Glutamatergic neuron (in vitro differentiated cells): ENCODE results near the gene NAA30. TPM values are rescaled to one million over a fixed set of nuclear protein-coding genes. Genes with fewer than 3 reads are reported as not detected.

Source experiments
- DNase-seq: peaks from one replicate; pipeline ENCODE4 v3.0.0; 2022
- H3K27ac Mint-ChIP-seq: one replicate; pipeline ENCODE4 v1.8.0; 2020; ENCODE audit warnings: mild to moderate bottlenecking, mixed read lengths, inconsistent platforms; ENCODE audit not compliant: unreplicated experiment
- H3K27me3 Mint-ChIP-seq: one replicate; pipeline ENCODE4 v1.8.0; 2020; ENCODE audit warnings: mild to moderate bottlenecking, moderate library complexity, mixed read lengths, inconsistent platforms; ENCODE audit not compliant: unreplicated experiment
- H3K36me3 Mint-ChIP-seq: one replicate; pipeline ENCODE4 v1.8.0; 2020; ENCODE audit warnings: mild to moderate bottlenecking, mixed read lengths, inconsistent platforms; ENCODE audit not compliant: unreplicated experiment
- H3K4me1 Mint-ChIP-seq: one replicate; pipeline ENCODE4 v1.8.0; 2020; ENCODE audit warnings: mild to moderate bottlenecking, low read depth, mixed read lengths, inconsistent platforms; ENCODE audit not compliant: unreplicated experiment
- H3K4me3 Mint-ChIP-seq: one replicate; pipeline ENCODE4 v1.8.0; 2020; ENCODE audit warnings: mild to moderate bottlenecking, mixed read lengths, inconsistent platforms; ENCODE audit not compliant: unreplicated experiment
- H3K9me3 Mint-ChIP-seq: one replicate; pipeline ENCODE4 v1.8.0; 2020; ENCODE audit warnings: mild to moderate bottlenecking, moderate library complexity, mixed read lengths, inconsistent platforms; ENCODE audit not compliant: unreplicated experiment
- total RNA-seq: library from RNA; stranded (reverse); fragmentation: NEBNext Ultra II Directional; extraction: Animal tissue kit (Norgen Biotek cat#: 25700); gene quantifications from one replicate; pipeline ENCODE4 v1.2.1, GENCODE V29; 2021; ENCODE audit not compliant: unreplicated experiment
- TF ChIP-seq, protein P1 (sequence below): fragments of 200-600 bp; sonication (generic); IDR thresholded peaks from one replicate; pipeline ENCODE4 v1.5.0; 2021; ENCODE audit not compliant: partially characterized antibody, unreplicated experiment

NAA30 gene
- total RNA-seq, 1 donor from 2014 or later, result 21.4 TPM

DNA sequence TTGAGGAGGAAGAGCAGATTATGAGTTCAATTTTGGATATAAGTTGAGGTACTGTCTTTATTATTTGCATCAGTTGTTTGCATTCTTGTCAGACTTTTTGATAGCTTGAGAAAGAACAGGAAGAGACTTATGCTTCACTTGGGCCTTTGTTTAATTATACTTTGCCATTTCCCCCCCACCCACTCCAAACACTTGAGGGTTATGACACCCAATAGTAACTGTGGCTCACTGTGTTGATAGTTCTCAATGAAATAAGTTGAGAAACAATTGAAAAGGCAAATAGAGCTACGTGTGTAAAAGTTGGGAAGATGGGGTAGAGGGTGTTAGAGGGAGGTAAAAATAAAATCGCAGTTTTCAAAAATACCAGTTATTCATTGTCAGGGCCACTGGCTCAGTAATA is 17.7 kb downstream of the NAA30 start:
- Mint-ChIP-seq H3K4me1 (peaks cover 2% of the 10 kb centered on the region), H3K4me3 (no peak overlapping the region), H3K36me3 (no peaks in the 10 kb centered on the region), H3K27ac (no peak overlapping the region), H3K27me3 (no peaks in the 10 kb centered on the region), H3K9me3 (no peaks in the 10 kb centered on the region)
- TF ChIP-seq, protein P1, sequence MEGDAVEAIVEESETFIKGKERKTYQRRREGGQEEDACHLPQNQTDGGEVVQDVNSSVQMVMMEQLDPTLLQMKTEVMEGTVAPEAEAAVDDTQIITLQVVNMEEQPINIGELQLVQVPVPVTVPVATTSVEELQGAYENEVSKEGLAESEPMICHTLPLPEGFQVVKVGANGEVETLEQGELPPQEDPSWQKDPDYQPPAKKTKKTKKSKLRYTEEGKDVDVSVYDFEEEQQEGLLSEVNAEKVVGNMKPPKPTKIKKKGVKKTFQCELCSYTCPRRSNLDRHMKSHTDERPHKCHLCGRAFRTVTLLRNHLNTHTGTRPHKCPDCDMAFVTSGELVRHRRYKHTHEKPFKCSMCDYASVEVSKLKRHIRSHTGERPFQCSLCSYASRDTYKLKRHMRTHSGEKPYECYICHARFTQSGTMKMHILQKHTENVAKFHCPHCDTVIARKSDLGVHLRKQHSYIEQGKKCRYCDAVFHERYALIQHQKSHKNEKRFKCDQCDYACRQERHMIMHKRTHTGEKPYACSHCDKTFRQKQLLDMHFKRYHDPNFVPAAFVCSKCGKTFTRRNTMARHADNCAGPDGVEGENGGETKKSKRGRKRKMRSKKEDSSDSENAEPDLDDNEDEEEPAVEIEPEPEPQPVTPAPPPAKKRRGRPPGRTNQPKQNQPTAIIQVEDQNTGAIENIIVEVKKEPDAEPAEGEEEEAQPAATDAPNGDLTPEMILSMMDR, result no peak
- DNase-seq, result no peak

DNA sequence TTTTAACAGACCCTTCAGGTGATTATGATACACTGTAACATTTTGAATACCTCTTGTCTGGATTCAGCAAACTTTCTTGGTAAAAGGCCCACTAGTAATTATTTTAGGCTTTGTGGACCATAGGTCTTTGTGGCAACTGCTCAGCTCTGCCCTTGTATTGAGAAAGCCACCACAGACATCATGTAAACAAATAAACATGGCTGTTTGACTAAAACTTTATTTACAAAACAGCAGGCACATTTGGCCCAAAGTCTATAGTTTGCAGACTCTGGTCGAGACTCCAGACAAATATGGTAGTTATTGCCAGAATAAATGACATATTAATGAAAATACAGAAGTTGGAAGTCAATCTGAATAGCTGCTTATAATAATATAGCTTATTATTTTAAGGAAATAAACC is 18.2 kb downstream of the NAA30 start:
- Mint-ChIP-seq H3K36me3 (no peaks in the 10 kb centered on the region), H3K4me1 (peaks cover 2% of the 10 kb centered on the region), H3K27me3 (no peaks in the 10 kb centered on the region), H3K4me3 (no peak overlapping the region), H3K27ac (no peak overlapping the region), H3K9me3 (no peaks in the 10 kb centered on the region)
- no peak for DNase-seq
- TF ChIP-seq, protein P1, result no peak

DNA sequence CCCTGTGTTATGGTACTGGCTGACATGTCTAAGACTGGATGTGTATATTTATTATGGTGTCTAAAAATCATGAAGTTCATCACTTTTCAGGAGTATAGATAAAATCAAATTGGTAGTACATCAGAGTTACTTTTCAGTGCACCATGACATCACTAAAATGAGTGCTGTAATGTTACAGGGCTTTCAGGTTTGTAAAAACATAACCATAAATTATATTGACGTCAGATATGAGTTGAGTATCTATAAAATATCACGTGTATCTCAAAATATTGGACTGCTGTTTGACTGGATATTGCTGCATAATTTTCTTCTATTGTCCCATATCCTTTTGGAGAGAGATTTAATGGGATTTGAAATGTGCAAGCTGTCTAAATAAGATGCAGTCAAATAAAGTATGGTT is 22.0 kb downstream of the NAA30 start:
- H3K27me3 Mint-ChIP-seq, result no peaks in the 10 kb centered on the region
- no peaks in the 10 kb centered on the region for H3K4me1 Mint-ChIP-seq
- TF ChIP-seq, protein P1, result no peak
- H3K4me3 Mint-ChIP-seq, result no peak overlapping the region
- no peak for DNase-seq
- no peaks in the 10 kb centered on the region for H3K36me3 Mint-ChIP-seq
- H3K27ac Mint-ChIP-seq, result no peak overlapping the region
- H3K9me3 Mint-ChIP-seq, result peaks cover 3% of the 10 kb centered on the region

DNA sequence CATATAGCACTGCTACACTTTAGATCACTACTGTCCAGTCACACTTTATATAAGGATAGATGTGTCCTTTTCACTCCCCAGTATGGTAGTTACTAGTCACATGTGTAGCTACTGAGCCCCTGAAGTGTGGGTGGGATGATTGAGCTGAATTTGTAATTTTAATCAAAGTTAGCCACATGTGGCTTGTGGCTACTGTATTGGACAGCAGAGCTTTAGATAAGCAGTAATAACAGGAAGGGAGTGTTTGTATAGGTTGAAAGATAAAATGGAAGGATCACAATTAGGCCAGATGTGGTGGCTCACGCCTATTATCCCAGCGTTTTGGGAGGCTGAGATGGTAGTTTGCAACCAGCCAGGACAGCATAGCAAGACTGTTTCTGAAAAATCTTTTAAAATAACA is 23.5 kb downstream of the NAA30 start:
- TF ChIP-seq, protein P1, result no peak
- Mint-ChIP-seq H3K36me3 (no peaks in the 10 kb centered on the region), H3K9me3 (peaks cover 3% of the 10 kb centered on the region), H3K4me3 (no peak overlapping the region), H3K4me1 (no peaks in the 10 kb centered on the region), H3K27ac (no peak overlapping the region), H3K27me3 (no peaks in the 10 kb centered on the region)
- no peak for DNase-seq

DNA sequence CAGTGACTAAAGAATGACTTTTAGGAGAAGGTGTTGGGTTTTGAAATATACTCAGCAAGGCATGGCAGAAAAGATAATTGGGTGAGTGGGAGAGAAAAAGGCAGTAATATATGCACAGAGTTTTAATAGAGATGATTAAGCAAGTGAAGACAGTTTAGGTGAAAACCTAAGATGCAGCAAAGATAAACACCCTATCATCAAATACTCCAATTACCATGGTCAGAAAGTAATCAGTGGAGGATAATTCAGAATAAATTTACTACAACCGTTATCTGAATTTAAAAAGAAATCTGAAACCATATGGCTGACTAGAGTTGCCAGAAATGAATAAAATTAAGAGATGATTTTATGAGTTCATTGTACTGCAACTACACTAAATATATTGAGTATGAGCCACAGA is 26.8 kb downstream of the NAA30 start:
- no peak for DNase-seq
- H3K27ac Mint-ChIP-seq, result no peak overlapping the region
- H3K4me1 Mint-ChIP-seq, result no peaks in the 10 kb centered on the region
- H3K36me3 Mint-ChIP-seq, result no peaks in the 10 kb centered on the region
- no peak overlapping the region for H3K4me3 Mint-ChIP-seq
- no peaks in the 10 kb centered on the region for H3K27me3 Mint-ChIP-seq
- TF ChIP-seq, protein P1, result no peak
- H3K9me3 Mint-ChIP-seq, result peaks cover 3% of the 10 kb centered on the region
